ENCODE results near the gene BCLAF1.

The BCLAF1 gene

GRCh38 chr6:136289579-136290409, at the start of gene BCLAF1:
TSS of gene BCLAF1 (minus strand) at chr6:136289846. CDS start at chr6:136279866, 9,980 bp downstream.
- DNase-seq (ENCODE audit: insufficient read length, low spot score) (peak; percentile 68), FAIRE-seq (peak; percentile 98)

DNA sequence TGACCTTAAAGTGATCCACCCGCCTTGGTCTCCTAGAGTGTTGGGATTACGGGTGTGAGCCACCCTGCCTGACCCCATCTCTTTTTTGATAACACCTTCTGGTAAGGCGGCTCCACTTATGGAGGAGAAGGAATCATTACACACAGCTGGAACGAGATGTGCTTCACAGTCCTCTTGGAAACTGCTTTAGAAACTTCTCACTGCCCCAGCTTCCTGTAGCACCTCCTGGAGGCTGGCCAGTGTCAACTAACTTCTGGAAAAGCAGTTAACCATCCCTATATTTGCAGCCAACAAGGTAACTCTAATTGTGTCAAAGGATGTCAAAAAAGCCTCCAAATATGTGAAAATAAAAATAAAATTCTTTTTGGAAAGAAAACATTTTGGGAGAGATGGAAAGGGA, 48.8 kb upstream of the BCLAF1 start:
- no peak for FAIRE-seq

GRCh38 chr6:136337606-136338005, 48.0 kb upstream of the BCLAF1 start:
- DNase-seq (ENCODE audit: insufficient read length, low spot score) (no peak), FAIRE-seq (no peak)

More for the DNA sequence above, 48.8 kb upstream of the BCLAF1 start:
- DNase-seq (ENCODE audit: insufficient read length, low spot score), result no peak

DNA sequence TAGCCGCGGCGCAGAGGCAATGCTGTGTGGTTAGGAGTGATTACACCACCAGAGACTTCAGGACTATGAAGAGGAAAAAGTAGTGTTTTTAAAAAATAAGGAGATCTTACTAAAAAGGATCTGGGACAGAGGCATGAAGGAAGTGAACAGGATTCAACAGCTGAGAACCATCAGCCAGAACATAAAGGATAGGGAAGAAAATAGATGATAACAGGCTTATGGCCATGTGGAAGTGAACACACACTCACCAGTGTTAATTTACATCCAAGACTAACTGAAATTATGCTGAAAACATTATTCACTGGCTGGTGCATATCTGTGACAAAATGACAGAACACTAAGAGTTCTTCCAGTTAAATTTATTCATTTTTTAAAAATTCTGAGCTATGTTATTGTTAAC, 47.5 kb upstream of the BCLAF1 start:
- no peak for FAIRE-seq
- no peak for DNase-seq (ENCODE audit: insufficient read length, low spot score)

GRCh38 chr6:136335736-136336363, 46.2 kb upstream of the BCLAF1 start:
- DNase-seq (ENCODE audit: insufficient read length, low spot score) (no peak), FAIRE-seq (no peak)

DNA sequence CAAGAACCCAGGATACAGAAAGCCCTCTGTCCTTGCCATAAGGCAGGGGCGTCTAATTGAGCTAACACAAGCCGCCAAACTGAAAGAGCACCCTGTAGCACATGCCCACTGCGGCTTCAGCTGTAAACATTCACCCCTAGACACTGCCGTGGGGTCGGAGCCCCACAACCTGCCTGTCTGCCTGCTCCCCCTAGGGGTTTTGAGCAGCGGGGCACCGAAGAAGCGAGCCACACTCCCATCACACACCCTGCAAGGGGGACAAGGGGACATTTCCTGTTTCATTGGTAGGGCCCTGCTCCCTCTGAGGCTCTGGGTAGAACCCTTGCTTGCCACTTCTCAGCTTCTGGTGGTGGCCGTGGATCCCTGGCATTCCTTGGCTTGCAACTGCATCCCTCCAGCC, 45.2 kb upstream of the BCLAF1 start:
- DNase-seq (ENCODE audit: insufficient read length, low spot score) (no peak), FAIRE-seq (no peak)

DNA sequence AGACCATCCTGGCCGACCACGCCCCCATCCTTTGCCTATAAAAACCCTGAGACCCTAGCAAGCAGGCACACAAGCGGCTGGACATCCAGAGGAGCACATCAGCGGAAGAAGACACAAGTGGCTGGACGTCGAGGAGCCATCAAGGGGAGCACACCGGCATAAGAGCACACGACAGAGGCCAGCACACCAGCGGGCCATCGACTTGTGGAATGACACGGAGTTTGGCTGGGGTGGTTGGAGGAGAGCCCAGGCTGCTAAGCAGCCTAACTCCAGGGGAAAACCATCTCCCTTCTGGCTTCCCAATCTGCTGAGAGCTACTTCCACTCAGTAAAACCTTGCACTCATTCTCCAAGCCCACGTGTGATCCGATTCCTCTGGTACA, 44.8 kb upstream of the BCLAF1 start:
- FAIRE-seq (no peak), DNase-seq (ENCODE audit: insufficient read length, low spot score) (no peak)

GRCh38 chr6:136333824-136334464, 44.3 kb upstream of the BCLAF1 start:
- no peak for FAIRE-seq

DNA sequence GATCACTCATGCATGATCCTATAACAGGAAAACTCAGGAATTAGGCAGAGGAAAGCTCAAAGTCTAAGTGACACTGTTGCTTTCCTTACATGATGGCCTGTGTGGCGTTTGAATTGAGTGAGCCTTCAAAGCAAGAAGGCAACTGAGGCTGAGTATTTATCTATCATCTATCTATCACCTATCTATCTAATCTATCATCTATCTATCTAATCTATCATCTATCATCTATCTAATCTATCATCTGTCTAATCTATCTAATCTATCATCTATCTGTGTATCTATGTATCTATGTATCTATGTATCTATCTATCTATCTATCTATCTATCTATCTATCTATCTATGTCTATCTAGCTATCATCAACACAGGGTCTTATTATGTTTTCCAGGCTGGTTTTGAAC, 41.8 kb upstream of the BCLAF1 start:
- DNase-seq (ENCODE audit: insufficient read length, low spot score) (no peak), FAIRE-seq (no peak)

More at GRCh38 chr6:136333824-136334464, 44.3 kb upstream of the BCLAF1 start:
- DNase-seq (ENCODE audit: insufficient read length, low spot score), result no peak

GRCh38 chr6:136330634-136331033, 41.0 kb upstream of the BCLAF1 start:
- DNase-seq (ENCODE audit: insufficient read length, low spot score) (no peak), FAIRE-seq (no peak)

GRCh38 chr6:136326038-136326553, 36.5 kb upstream of the BCLAF1 start:
- DNase-seq (ENCODE audit: insufficient read length, low spot score) (no peak), FAIRE-seq (no peak)

GRCh38 chr6:136324686-136325380, 35.2 kb upstream of the BCLAF1 start:
- FAIRE-seq (no peak), DNase-seq (ENCODE audit: insufficient read length, low spot score) (no peak)

DNA sequence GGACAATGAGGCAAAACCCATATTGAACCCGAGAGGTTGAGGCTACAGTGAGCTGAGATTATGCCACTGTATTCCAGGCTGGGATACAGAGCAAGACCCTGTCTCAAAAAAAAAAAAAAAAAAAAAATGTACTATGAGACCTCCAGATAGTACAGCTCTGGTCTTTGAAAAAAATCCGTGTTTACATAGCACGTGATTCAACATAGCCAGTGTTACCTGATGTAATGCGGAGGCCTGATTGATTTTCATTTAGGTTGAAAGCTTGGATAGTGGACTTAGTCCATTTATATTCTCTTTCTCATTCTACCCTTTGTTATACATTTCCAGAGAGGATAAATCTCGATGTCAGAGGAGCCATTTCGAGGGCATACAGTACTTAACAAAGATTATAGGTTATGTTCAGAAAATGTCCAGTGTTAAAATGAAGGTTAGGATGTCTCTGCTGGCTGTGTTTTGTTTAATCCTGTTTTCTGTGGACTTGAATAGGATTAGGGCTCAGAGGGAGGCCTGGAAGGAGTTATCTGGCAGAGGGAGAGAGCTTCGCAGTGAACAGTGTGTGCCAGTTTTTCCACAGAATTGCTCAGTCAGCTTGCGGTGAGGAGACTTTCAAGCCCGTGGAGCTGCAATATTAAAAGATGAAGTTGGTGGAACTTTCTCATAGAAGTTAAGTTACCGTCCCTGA, 33.9 kb upstream of the BCLAF1 start:
- DNase-seq (ENCODE audit: insufficient read length, low spot score) (no peak), FAIRE-seq (no peak)

GRCh38 chr6:136319732-136320131, 30.1 kb upstream of the BCLAF1 start:
- no peak for DNase-seq (ENCODE audit: insufficient read length, low spot score)
- no peak for FAIRE-seq

DNA sequence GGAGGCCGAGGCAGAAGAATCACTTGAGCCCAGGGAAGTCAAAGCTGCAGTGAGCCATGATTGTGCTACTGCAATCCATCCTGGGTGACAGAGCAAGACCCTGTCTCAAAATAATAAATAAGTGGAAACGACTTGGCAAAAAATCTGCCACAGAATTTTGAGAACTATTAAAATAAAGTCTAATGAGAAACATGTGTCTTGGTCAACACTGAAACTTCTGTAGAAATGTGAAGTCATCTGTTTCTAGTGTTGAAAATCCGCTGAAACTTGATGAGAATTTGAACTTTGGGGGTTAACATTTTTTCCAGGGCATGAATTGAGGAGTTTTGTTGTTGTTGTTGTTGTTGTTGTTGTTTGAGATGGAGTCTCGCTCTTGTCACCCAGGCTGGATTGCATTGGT, 29.0 kb upstream of the BCLAF1 start:
- FAIRE-seq, result no peak

GRCh38 chr6:136317971-136318370, 28.3 kb upstream of the BCLAF1 start:
- no peak for DNase-seq (ENCODE audit: insufficient read length, low spot score)
- no peak for FAIRE-seq

More for the DNA sequence above, 29.0 kb upstream of the BCLAF1 start:
- no peak for DNase-seq (ENCODE audit: insufficient read length, low spot score)

DNA sequence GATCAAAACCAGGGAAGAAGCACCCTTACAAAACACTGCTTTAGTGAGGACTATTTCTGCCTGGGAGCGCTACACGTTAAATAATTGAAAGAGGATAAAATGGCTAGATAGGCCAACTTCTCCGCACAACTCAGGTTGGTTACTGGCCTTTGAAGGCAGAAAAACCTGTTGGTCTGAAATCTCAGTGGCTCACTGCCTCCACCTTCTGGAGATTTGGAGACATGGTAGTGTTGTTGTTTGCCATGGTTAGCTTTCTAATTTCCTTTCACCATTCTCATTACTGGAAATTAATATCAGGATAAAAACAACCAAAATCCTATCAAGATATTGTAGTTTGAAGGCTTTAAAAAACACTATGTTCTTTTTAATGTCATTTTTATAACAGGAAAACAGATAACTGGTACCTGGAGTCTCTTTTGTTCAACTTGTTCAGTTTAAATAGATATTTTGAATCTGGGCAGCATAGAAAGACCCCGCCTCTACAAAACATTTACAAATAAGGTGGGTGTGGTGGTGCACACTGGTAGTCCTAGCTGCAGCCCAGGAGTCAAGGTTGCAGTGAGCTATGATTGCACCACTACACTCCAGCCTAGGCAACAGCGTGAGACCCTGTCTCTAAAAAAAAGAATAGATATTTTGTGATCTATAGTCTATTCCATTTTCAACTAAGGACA, 27.5 kb upstream of the BCLAF1 start:
- FAIRE-seq (peak; percentile 71), DNase-seq (ENCODE audit: insufficient read length, low spot score) (peak; percentile 29)

- DNase-seq (ENCODE audit: insufficient read length, low spot score), result no peak
- FAIRE-seq, result no peak
Observed at GRCh38 chr6:136315594-136315993, 25.9 kb upstream of the BCLAF1 start.

- DNase-seq (ENCODE audit: insufficient read length, low spot score) (no peak), FAIRE-seq (no peak)
Observed at GRCh38 chr6:136312975-136313374, 23.3 kb upstream of the BCLAF1 start.
